Measurements from ENCODE around the gene PAPOLG.

PAPOLG gene

GRCh38 chr2:60742419-60742818 is 13.6 kb upstream of the PAPOLG start:
- peaks cover 9% of the 10 kb centered on the region; the same call in 1 of the 2 replicates for H3K4me1 ChIP-seq
- H3K27me3 ChIP-seq (ENCODE audit: low read depth): no peaks in the 10 kb centered on the region
- H3K36me3 ChIP-seq (replicated peaks): no peaks in the 10 kb centered on the region
- H3K9me3 ChIP-seq: no peaks in the 10 kb centered on the region
- in situ Hi-C loops (cut with MboI; ENCODE audit: low sequenced_read_pairs): no loop called here
- H3K4me3 ChIP-seq: no peak overlapping the region
- DNase-seq (ENCODE audit: low spot score in 2 of 2): peak in 1 of 2 experiments; percentile 22

- H3K4me3 ChIP-seq: no peak overlapping the region
- no peaks in the 10 kb centered on the region for H3K27me3 ChIP-seq (ENCODE audit: low read depth)
- peaks cover 8% of the 10 kb centered on the region; the same call in 1 of the 2 replicates for H3K4me1 ChIP-seq
- in situ Hi-C loops (cut with MboI; ENCODE audit: low sequenced_read_pairs): no loop called here
- no peaks in the 10 kb centered on the region for H3K36me3 ChIP-seq (replicated peaks)
- H3K9me3 ChIP-seq: no peaks in the 10 kb centered on the region
- no peak for DNase-seq (ENCODE audit: low spot score in 2 of 2)
These were observed 10.7 kb upstream of the PAPOLG start for GRCh38 chr2:60745330-60745729.

DNA sequence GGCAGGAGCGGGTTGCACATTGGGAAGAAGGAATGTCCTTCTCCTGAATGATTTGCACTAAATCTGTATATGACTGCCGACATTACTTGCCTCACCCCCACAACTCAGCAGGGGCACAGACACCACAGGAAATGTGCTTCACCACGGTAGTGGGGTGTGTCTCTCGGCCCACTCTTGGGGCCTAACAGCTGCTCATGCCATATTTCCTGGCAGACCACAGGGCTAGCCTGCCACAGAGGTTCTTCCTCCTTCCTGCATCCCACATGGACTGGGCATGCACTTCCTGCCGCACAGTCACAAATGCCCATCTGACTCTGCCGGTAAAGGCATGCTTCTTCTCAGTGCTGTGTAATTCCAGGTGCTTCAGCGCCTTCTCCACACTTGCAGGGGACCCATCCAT is 10.3 kb upstream of the PAPOLG start:
- Histone ChIP-seq H3K4me1 (peaks cover 4% of the 10 kb centered on the region; the same call in 1 of the 2 replicates), H3K36me3 (replicated peaks) (no peaks in the 10 kb centered on the region), H3K9me3 (no peaks in the 10 kb centered on the region), H3K4me3 (no peak overlapping the region), H3K27me3 (ENCODE audit: low read depth) (no peaks in the 10 kb centered on the region)
- in situ Hi-C loops (cut with MboI; ENCODE audit: low sequenced_read_pairs): no loop called here
- no peak for DNase-seq (ENCODE audit: low spot score in 2 of 2)

GRCh38 chr2:60746318-60746717 is 9.8 kb upstream of the PAPOLG start:
- in situ Hi-C loops (cut with MboI; ENCODE audit: low sequenced_read_pairs): no loop called here
- DNase-seq (ENCODE audit: low spot score in 2 of 2): no peak

DNA sequence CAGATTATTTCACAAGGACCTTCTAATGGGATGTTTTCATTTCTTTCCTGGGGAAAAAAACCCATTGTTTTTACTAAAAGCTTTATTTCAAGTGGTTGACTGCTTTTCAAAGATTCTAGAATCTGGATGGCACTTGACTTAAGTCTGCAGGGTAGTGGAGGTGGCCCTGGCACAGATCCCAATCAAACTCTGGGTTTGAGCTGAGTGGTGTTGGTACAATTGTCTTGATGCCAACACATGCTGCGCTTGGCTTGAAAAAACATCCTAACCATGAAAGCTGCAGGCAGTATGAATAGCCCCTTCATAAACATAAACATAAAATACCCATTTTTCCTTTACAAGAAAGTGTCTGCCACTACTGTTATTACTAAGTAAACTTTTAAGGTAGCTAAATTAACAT is 3.6 kb downstream of the PAPOLG start:
- Histone ChIP-seq H3K4me1 (peaks cover 13% of the 10 kb centered on the region), H3K36me3 (replicated peaks) (peaks cover 37% of the 10 kb centered on the region), H3K9me3 (no peaks in the 10 kb centered on the region), H3K4me3 (no peak overlapping the region), H3K27me3 (ENCODE audit: low read depth) (no peaks in the 10 kb centered on the region)
- no peak for DNase-seq (ENCODE audit: low spot score in 2 of 2)
- in situ Hi-C loops (cut with MboI; ENCODE audit: low sequenced_read_pairs): no loop called here

More at GRCh38 chr2:60746318-60746717, 9.8 kb upstream of the PAPOLG start:
- Histone ChIP-seq H3K9me3 (no peaks in the 10 kb centered on the region), H3K27me3 (ENCODE audit: low read depth) (no peaks in the 10 kb centered on the region), H3K4me3 (no peak overlapping the region), H3K4me1 (peaks cover 4% of the 10 kb centered on the region; the same call in 1 of the 2 replicates), H3K36me3 (replicated peaks) (no peaks in the 10 kb centered on the region)

- Histone ChIP-seq H3K27me3 (ENCODE audit: low read depth) (no peaks in the 10 kb centered on the region), H3K4me1 (peaks cover 3% of the 10 kb centered on the region; the same call in 1 of the 2 replicates), H3K4me3 (no peak overlapping the region), H3K9me3 (no peaks in the 10 kb centered on the region), H3K36me3 (replicated peaks) (peaks cover 66% of the 10 kb centered on the region)
- no peak for DNase-seq (ENCODE audit: low spot score in 2 of 2)
- in situ Hi-C loops (cut with MboI; ENCODE audit: low sequenced_read_pairs): no loop called here
These were observed 8.9 kb downstream of the PAPOLG start for GRCh38 chr2:60764736-60765534.

GRCh38 chr2:60766283-60766682 is 10.2 kb downstream of the PAPOLG start:
- in situ Hi-C loops (cut with MboI; ENCODE audit: low sequenced_read_pairs): no loop called here
- DNase-seq (ENCODE audit: low spot score in 2 of 2): no peak

GRCh38 chr2:60771508-60771907 is 15.4 kb downstream of the PAPOLG start:
- H3K4me1 ChIP-seq: peaks cover 3% of the 10 kb centered on the region; the same call in 1 of the 2 replicates
- in situ Hi-C loops (cut with MboI; ENCODE audit: low sequenced_read_pairs): no loop called here
- no peak overlapping the region for H3K4me3 ChIP-seq
- no peaks in the 10 kb centered on the region for H3K27me3 ChIP-seq (ENCODE audit: low read depth)
- no peaks in the 10 kb centered on the region for H3K9me3 ChIP-seq
- no peak for DNase-seq (ENCODE audit: low spot score in 2 of 2)
- H3K36me3 ChIP-seq (replicated peaks): peaks cover 50% of the 10 kb centered on the region

More at GRCh38 chr2:60766283-60766682, 10.2 kb downstream of the PAPOLG start:
- H3K4me3 ChIP-seq: no peak overlapping the region
- H3K9me3 ChIP-seq: no peaks in the 10 kb centered on the region
- peaks cover 3% of the 10 kb centered on the region; the same call in 1 of the 2 replicates for H3K4me1 ChIP-seq
- peaks cover 59% of the 10 kb centered on the region for H3K36me3 ChIP-seq (replicated peaks)
- no peaks in the 10 kb centered on the region for H3K27me3 ChIP-seq (ENCODE audit: low read depth)

GRCh38 chr2:60775048-60775639 is 19.1 kb downstream of the PAPOLG start:
- DNase-seq (ENCODE audit: low spot score in 2 of 2): no peak
- peaks cover 59% of the 10 kb centered on the region for H3K36me3 ChIP-seq (replicated peaks)
- in situ Hi-C loops (cut with MboI; ENCODE audit: low sequenced_read_pairs): no loop called here

DNA sequence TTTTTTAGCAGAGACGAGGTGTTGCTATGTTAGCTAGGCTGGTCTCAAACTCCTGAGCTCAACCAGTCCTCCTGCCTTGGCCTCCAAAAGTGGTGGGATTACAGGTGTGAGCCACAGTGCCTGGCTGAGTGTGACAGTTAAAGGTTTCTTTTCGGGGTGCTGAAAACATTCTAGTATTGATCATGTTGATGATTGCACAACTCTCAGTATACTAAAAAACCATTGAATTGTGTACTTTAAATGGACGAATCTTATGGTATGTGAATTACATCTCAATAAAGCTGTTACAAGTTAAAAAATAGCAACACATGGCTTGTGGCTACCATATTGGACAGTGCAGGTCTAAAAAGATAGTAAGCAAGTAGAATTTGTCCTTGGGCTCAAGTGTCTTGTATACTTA is 22.3 kb downstream of the PAPOLG start:
- no peak for DNase-seq (ENCODE audit: low spot score in 2 of 2)
- in situ Hi-C loops (cut with MboI; ENCODE audit: low sequenced_read_pairs): no loop called here
- H3K36me3 ChIP-seq (replicated peaks): peaks cover 63% of the 10 kb centered on the region

More at GRCh38 chr2:60775048-60775639, 19.1 kb downstream of the PAPOLG start:
- Histone ChIP-seq H3K4me1 (no peaks in the 10 kb centered on the region), H3K27me3 (ENCODE audit: low read depth) (no peaks in the 10 kb centered on the region), H3K9me3 (no peaks in the 10 kb centered on the region), H3K4me3 (no peak overlapping the region)

GRCh38 chr2:60779426-60779825 is 23.4 kb downstream of the PAPOLG start:
- Histone ChIP-seq H3K27me3 (ENCODE audit: low read depth) (no peaks in the 10 kb centered on the region), H3K4me3 (no peak overlapping the region), H3K9me3 (no peaks in the 10 kb centered on the region), H3K4me1 (no peaks in the 10 kb centered on the region), H3K36me3 (replicated peaks) (peaks cover 69% of the 10 kb centered on the region)
- no peak for DNase-seq (ENCODE audit: low spot score in 2 of 2)
- in situ Hi-C loops (cut with MboI; ENCODE audit: low sequenced_read_pairs): no loop called here

More for the DNA sequence above, 22.3 kb downstream of the PAPOLG start:
- no peaks in the 10 kb centered on the region for H3K4me1 ChIP-seq
- H3K9me3 ChIP-seq: no peaks in the 10 kb centered on the region
- H3K4me3 ChIP-seq: no peak overlapping the region
- no peaks in the 10 kb centered on the region for H3K27me3 ChIP-seq (ENCODE audit: low read depth)

- no peak overlapping the region for H3K4me3 ChIP-seq
- no peaks in the 10 kb centered on the region for H3K4me1 ChIP-seq
- in situ Hi-C loops (cut with MboI; ENCODE audit: low sequenced_read_pairs): no loop called here
- no peak for DNase-seq (ENCODE audit: low spot score in 2 of 2)
- H3K27me3 ChIP-seq (ENCODE audit: low read depth): no peaks in the 10 kb centered on the region
- H3K36me3 ChIP-seq (replicated peaks): peaks cover 64% of the 10 kb centered on the region
- no peaks in the 10 kb centered on the region for H3K9me3 ChIP-seq
These were observed 24.7 kb downstream of the PAPOLG start for GRCh38 chr2:60780721-60781120.

DNA sequence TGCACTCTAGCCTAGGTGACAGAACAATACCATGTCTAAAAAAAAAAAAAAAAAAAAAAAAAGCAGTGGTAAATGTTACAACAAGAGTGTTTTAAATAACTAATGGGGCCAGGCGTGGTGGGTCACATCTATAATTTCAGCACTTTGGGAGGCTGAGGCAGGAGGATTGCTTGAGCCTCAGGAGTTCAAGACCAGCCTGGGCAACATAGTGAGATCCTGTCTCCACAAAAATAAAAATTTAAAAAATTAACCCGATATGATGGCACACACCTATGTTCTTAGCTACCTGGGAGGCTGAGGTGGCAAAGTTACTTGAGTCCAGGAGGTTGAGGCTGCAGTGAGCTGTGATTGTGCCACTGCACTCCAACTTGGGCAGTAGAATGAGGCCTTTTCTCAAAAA is 37.1 kb downstream of the PAPOLG start:
- Histone ChIP-seq H3K36me3 (replicated peaks) (peaks cover 63% of the 10 kb centered on the region), H3K4me1 (no peaks in the 10 kb centered on the region), H3K9me3 (no peaks in the 10 kb centered on the region), H3K4me3 (no peak overlapping the region), H3K27me3 (ENCODE audit: low read depth) (no peaks in the 10 kb centered on the region)
- in situ Hi-C loops (cut with MboI; ENCODE audit: low sequenced_read_pairs): no loop called here
- DNase-seq (ENCODE audit: low spot score in 2 of 2): no peak

- no peaks in the 10 kb centered on the region for H3K27me3 ChIP-seq (ENCODE audit: low read depth)
- no peaks in the 10 kb centered on the region for H3K9me3 ChIP-seq
- peak in 1 of 2 experiments; percentile 31 for DNase-seq (ENCODE audit: low spot score in 2 of 2)
- in situ Hi-C loops (cut with MboI; ENCODE audit: low sequenced_read_pairs): no loop called here
- no peaks in the 10 kb centered on the region for H3K4me1 ChIP-seq
- no peak overlapping the region for H3K4me3 ChIP-seq
- H3K36me3 ChIP-seq (replicated peaks): peaks cover 58% of the 10 kb centered on the region
These were observed 38.3 kb downstream of the PAPOLG start for GRCh38 chr2:60794271-60794863.
